Right atrium auricular region (tissue), 2 donors: Measurements from ENCODE around the gene ACTL7A. TPM values are rescaled to one million over a fixed set of nuclear protein-coding genes. Genes with fewer than 3 reads are reported as not detected.
"Not testable (repeated sequence)": the region's sequence is repeated elsewhere in the genome, so short reads cannot be mapped to it uniquely, and the experiment has no call there.

Source experiments
- DNase-seq: peaks from one replicate; pipeline ENCODE4 v3.0.0-alpha.2; 2019; ENCODE audit warnings: low spot score
- H3K27ac ChIP-seq, 2 donors: fragments of 200-600 bp; sonication (generic); 1 replicate in 1 of 2; 2 replicates in 1 of 2; pipeline ENCODE4 v1.5.1; 2016 to 2019
- H3K27me3 ChIP-seq, 2 donors: fragments of 200-600 bp; sonication (generic); one replicate each; pipeline versions ENCODE4 v1.5.1 to v1.6.0; 2017 to 2019
- H3K36me3 ChIP-seq: fragments of 200-600 bp; sonication (generic); one replicate; pipeline ENCODE4 v1.5.1; 2016
- H3K4me1 ChIP-seq, 2 donors: fragments of 200-600 bp; sonication (generic); one replicate each; pipeline versions ENCODE4 v1.5.1 to v1.6.0; 2017 to 2019
- H3K4me3 ChIP-seq, 2 donors: fragments of 200-600 bp; sonication (generic); 1 replicate in 1 of 2; 2 replicates in 1 of 2; pipeline ENCODE4 v1.5.1; 2017 to 2019; ENCODE audit warnings: mild to moderate bottlenecking in 1 of 2, moderate library complexity in 1 of 2
- H3K9me3 ChIP-seq, 2 donors: fragments of 200-600 bp; sonication (generic); one replicate each; pipeline ENCODE4 v1.5.1; 2019
- total RNA-seq, 2 donors: library from RNA; depleted of rRNA; stranded (reverse); fragments of >200 nt; gene quantifications; one replicate each; pipeline ENCODE4 v1.1.0, GENCODE V29; 2016
- TF ChIP-seq, protein P1 (sequence below), 2 donors: fragments of 200-600 bp; sonication (generic); IDR thresholded peaks; one replicate each; pipeline ENCODE4 v1.5.1; 2019; ENCODE audit warnings: antibody characterized with exemption in 2 of 2

The ACTL7A gene
- total RNA-seq, 2 donors from 2014 or later, result not detected

DNA sequence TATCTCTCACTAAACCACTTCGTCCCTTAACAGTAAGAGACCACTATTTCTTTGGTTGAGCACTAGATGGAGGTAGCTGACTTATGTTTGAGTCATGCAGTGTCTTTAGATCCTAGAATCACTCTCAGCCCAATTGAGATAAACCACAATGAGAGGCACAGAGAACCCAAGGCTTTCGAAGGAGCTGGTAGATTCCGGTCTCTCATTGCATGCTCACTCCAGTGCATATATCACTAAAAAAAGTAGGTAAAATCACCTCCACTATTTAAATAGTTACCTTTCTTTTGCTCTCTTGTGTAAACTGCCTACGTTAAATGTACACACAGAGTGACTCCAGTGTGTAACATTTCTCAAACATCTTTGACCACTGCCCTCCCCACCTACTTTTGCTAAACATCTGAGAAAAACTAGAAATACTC is 27.6 kb downstream of the ACTL7A start:
- Histone ChIP-seq H3K4me1 (peaks cover 0 to 14% of the 10 kb centered on the region in 2 donors), H3K36me3 (peaks cover 39% of the 10 kb centered on the region), H3K4me3 (no peak overlapping the region), H3K27ac (no peak overlapping the region), H3K27me3 (no peaks in the 10 kb centered on the region), H3K9me3 (peaks cover 0 to 6% of the 10 kb centered on the region in 2 donors)
- DNase-seq, result no peak
- TF ChIP-seq, protein P1, sequence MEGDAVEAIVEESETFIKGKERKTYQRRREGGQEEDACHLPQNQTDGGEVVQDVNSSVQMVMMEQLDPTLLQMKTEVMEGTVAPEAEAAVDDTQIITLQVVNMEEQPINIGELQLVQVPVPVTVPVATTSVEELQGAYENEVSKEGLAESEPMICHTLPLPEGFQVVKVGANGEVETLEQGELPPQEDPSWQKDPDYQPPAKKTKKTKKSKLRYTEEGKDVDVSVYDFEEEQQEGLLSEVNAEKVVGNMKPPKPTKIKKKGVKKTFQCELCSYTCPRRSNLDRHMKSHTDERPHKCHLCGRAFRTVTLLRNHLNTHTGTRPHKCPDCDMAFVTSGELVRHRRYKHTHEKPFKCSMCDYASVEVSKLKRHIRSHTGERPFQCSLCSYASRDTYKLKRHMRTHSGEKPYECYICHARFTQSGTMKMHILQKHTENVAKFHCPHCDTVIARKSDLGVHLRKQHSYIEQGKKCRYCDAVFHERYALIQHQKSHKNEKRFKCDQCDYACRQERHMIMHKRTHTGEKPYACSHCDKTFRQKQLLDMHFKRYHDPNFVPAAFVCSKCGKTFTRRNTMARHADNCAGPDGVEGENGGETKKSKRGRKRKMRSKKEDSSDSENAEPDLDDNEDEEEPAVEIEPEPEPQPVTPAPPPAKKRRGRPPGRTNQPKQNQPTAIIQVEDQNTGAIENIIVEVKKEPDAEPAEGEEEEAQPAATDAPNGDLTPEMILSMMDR (IDR thresholded peaks at IDR 0.05), result peak in 1 of 2 donors; percentile 43

DNA sequence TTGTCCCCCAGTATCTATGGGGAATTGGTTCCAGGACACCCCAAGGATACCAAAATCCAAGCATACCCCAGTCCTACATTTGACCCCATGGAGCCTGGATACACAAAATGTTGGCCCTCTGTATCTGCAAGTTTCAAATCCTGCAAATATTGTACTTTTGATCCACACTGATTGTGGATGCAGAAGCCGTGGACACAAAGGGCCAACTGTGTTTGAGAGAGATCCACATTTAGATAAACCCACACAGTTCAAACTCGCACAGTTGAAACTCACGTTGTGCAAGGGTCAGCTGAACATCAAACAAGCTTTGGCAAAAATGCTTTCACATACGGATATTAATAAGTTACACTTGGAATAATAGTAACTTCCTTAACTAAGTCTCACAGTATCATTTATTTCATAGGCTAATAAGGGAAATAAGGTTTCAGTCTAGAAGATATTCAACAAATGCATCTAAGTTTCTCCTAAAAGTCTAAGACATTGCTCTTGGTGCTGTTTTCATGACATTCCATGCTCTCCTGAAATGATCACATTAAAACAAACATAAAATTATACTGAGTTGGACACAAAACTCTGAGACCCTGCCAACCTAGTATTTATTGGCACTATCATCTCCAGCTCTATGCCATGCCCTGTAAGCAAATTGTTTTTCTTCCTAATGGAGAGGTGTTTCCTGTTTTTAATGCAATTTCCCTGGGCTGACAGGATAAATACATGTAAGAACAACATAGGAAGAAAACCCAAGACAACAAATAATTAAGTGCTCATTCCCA is 32.3 kb downstream of the ACTL7A start:
- TF ChIP-seq, protein P1 (IDR thresholded peaks at IDR 0.05), result no peak
- Histone ChIP-seq H3K4me1 (no peaks in the 10 kb centered on the region), H3K4me3 (no peak overlapping the region), H3K36me3 (peaks cover 84% of the 10 kb centered on the region), H3K27ac (no peak overlapping the region), H3K27me3 (no peaks in the 10 kb centered on the region), H3K9me3 (no peaks in the 10 kb centered on the region)
- DNase-seq, result no peak

DNA sequence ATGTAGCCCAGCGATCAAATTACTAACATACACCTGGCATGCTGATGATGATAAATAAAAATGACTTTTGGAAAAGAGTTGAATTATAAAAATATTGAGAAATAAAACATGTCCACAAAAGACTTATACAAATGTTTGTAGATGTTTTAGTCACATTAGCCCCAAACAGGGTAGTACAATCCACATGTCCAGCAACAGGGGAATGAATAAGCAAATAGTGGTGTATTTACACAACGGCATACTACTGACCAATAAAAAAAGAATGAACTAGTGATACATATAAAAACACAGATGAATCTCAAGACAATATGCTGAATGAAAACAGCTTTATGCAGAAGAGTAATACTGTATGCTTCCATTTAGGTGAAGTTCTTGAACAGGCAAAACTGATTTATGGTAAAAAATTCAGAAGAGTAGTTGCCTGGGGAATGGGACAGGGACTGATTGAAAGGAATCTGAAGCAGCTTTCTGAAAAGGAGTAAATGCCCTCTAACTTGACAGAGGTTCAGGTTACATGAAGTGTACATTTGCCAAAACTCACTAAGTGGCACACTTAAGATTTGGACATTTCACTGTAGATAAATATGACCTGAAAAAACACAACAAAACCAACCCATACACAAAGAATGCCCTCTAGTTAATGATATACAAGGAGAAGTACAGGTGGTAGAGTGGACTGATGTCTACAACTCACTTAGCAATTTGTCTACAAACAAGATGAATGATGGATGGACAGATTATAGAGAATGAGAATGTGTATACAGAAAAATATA is 35.4 kb downstream of the ACTL7A start:
- Histone ChIP-seq H3K9me3 (no peaks in the 10 kb centered on the region), H3K27me3 (no peaks in the 10 kb centered on the region), H3K4me3 (no peak overlapping the region), H3K36me3 (peaks cover 93% of the 10 kb centered on the region), H3K4me1 (no peaks in the 10 kb centered on the region), H3K27ac (no peak overlapping the region)
- no peak for DNase-seq
- TF ChIP-seq, protein P1 (IDR thresholded peaks at IDR 0.05), result no peak

DNA sequence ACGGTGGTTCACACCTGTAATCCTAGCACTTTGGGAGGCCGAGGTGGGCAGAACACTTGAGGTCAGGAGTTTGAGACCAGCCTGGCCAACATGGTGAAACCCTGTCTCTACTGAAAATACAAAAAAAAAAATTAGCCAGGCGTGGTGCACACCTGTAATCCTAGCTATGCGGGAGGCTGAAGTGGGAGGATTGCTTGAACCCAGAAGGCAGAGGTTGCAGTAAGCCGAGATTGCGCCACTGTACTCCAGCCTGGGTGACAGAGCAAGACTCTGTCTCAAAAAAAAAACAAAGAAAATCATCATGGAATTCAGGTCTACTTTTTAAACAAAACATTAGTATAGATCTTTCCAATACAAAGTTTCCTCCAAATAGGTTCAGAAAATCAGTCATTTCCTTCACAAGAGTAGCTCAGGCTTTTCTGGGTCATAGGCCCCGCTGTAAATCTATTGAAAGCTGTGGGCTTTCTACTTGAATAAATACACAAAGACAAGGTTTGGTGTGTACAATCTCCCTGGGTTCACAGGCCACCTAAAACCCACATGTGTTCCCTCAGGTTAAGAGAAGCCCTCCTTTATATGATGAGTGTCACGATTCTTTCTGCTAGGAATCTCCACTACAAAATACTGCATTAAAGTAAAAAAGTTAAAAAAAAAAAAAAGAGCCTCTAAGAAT is 37.1 kb downstream of the ACTL7A start:
- not testable (repeated sequence) for H3K27ac ChIP-seq, H3K27me3 ChIP-seq, H3K9me3 ChIP-seq, H3K4me1 ChIP-seq, H3K4me3 ChIP-seq, DNase-seq
- H3K36me3 ChIP-seq, result peaks cover 90% of the 10 kb centered on the region

DNA sequence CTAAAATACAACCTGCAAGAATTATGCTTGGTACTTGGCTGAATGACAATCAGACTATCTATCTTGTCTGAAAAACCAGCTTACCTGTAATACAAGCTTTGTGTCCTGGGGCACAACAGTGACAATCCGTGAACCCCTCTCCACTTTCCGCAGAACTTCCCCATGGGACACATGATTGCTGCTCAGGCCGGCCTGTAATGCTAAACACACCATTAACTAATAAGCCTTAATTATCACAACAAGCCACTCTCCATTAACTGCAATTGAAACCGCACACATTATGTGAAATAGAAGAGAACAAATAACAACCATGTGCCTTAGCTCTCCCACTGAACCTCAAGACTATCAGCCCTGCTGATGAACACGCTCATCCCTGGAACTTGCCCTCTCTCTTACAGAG is 38.1 kb downstream of the ACTL7A start:
- TF ChIP-seq, protein P1 (IDR thresholded peaks at IDR 0.05), result no peak
- Histone ChIP-seq H3K4me3 (no peak overlapping the region), H3K4me1 (no peaks in the 10 kb centered on the region), H3K27ac (no peak overlapping the region), H3K9me3 (no peaks in the 10 kb centered on the region), H3K36me3 (peaks cover 88% of the 10 kb centered on the region), H3K27me3 (no peaks in the 10 kb centered on the region)
- DNase-seq, result no peak
